NCI-H2081 (cell line): Measurements from ENCODE around the gene FUT3.
"Not testable (repeated sequence)": the region's sequence is repeated elsewhere in the genome, so short reads cannot be mapped to it uniquely, and the experiment has no call there.

Experiments used
- DNase-seq, 2 experiments: peaks; one replicate each; lab custom pipeline; 2025; lab: John Stamatoyannopoulos, UW

FUT3 gene

DNA sequence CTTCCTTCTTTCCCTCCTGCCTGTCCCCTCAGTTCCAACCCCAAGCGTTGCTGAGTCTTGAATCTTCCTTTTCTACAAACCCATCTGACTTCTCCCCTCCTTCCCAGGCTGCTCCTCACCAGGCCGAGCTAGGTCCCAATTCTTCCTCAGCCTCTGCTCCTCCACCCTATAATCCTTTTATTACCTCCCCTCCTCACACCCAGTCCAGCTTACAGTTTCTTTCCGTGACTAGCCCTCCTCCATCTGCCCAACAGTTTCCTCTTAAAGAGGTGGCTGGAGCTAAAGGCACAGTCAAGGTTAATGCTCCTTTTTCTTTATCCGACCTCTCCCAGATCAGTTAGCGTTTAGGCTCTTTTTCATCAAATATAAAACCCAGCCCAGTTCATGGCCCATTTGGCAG is 2.6 kb downstream of the FUT3 start:
- not testable (repeated sequence) for DNase-seq

DNA sequence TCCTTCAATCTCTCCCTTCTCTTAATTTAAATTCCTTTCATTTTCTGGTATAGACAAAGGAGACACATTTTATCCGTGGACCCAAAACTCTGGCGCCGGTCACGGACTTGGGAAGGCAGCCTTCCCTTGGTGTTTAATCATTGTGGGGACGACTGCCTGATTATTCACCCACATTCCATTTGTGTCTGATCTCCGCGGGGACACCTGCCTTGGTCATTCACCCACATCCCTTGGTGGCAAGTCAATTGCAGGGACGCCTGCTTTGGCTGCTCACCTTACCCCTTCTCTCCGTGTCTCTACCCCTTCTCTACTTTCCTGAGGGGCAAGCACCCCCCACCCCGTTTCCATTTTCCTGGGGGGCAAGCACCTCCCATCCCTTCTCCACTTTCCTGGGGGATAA is 3.4 kb downstream of the FUT3 start:
- DNase-seq = not testable (repeated sequence)

DNA sequence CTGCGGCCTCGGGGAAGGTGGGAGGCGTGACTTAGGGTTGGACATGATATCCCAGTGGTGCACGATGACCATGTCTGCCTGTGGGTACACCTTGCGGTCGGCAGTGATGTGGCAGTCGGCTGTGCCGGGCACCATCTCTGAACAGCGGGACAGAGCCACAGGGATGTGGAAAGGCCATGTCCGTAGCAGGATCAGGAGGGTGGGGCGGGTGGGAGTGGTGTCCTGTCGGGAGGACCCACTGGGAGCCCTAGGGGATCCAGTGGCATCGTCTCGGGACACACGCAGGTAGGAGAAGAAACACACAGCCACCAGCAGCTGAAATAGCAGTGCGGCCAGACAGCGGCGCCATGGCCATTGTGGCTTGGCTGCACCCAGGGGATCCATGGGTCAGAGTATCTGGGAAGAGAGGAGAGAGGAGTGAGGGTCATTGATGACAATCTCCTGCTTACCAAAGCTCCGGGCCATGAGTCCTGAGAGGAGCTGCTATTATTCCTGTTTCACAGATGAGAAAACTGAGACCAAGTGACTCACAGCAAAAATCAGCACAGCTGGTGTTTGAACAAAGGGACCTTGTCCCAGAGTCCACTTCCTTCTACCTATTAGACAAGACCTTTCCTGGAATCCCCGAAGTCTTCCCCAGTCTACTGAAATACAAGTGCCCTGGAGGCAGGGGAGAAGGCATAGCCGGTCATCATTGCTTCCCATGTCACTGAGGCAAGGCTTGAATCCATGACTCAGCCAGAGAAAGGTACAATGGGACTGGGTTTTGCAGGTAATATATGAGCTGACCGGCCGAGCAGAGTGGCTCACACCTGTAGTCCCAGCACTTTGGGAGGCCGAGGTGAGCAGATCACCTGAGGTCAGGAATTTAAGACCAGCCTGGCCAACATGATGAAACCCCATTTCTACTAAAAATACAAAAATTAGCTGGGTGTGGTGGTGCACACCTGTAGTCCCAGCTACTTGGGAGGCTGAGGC is 6.5 kb downstream of the FUT3 start:
- no peak for DNase-seq

DNA sequence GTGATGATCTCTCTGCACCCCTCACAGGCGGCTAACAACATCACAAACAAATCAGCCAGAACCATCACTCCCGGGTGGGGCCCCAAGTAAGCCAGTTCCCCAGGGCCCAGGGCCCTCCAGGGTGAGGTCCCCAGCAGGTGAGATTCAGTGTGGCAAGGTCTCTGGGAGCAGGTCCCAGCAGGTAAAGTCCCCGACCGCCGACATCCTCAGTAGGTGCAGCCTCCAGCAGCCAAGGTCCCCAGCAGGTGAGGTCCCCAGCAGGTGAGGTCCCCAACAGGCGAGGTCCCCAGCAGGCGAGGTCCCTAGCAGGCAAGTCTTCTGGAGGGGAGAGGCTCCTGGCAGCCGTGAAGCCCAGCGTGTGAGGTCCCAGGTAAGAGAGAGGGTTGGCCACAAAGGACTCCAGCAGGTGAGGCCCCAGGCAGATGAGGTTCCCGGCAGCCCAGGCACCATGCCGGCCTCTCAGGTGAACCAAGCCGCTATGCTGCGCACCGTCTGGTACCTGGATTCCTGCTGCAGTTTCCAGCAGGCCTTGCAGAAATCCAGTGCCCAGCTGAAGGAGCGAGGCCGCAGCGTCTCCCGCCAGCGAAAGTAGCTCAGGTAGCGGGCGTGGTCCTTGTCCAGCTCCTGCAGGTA is 7.8 kb downstream of the FUT3 start:
- DNase-seq = no peak

DNA sequence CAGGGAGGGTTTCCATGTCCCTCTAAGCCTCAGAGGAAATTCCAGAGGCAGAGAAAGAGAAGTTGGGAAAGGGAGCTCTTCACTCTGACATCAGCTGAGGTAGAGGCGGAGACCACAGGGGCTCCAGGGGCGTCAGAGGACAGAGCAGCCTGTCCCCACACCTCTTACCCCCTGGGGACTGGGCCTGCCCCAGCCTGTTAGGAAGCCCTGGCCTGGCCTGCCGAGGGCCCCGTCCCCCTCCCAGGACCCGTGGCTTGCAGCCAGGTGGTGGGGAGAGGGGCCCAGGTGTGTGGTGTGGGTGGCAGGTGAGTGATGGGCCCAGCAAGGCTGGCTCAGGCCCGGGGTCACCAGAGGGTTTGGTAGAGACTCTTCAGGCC is 9.5 kb downstream of the FUT3 start:
- DNase-seq = not testable (repeated sequence)

DNA sequence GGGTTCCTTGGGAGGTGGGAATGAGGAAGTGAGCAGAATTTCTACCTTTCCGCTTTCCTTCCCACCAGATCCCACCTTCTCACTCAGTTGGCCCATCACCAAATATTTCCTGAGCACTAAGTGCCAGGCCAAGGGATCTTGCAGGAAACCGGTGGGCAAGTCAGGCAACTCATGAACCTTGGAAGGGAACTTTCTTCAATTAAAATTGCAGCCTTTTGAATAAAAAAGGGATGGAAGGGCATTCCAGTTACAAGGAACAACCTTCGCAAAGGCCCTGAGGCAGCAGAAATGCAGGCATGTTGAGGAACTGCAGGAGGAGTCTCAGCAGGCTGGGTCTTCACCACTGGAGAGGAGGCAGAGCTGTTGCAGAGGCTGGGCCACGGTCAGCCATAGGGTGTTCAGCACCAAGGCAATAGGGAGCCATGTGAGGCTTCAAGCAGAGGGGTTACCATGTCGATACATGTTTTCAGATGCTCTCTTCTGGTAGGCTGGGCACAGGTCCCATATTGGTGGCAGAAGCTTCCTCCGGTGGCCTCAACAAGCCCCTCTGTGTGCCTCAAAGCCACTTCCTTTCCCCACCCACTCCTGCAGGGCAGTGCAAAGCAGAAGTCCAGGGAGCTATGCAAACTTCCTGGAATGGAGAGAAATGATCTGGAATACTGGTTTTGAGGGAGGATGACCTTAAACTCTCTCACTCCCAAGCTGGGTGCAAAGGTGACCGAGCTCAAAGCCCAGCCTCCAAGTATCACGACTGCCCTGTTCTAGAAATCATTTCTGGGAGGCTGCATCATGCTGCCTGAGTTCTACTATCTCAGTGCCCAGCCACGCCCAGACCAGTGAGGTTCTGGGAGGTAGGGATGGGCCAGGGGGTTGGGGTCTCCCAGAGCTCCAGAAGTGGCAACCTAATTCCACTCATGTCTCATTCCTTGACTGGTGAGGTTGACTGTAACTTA is 11.9 kb downstream of the FUT3 start, which contains the start of gene FUT6:
FUT6 (minus strand) TSS at position 638 of the 953 bp plus-strand sequence. CDS start 7,135 bp downstream, outside the sequence.
- no peak for DNase-seq

DNA sequence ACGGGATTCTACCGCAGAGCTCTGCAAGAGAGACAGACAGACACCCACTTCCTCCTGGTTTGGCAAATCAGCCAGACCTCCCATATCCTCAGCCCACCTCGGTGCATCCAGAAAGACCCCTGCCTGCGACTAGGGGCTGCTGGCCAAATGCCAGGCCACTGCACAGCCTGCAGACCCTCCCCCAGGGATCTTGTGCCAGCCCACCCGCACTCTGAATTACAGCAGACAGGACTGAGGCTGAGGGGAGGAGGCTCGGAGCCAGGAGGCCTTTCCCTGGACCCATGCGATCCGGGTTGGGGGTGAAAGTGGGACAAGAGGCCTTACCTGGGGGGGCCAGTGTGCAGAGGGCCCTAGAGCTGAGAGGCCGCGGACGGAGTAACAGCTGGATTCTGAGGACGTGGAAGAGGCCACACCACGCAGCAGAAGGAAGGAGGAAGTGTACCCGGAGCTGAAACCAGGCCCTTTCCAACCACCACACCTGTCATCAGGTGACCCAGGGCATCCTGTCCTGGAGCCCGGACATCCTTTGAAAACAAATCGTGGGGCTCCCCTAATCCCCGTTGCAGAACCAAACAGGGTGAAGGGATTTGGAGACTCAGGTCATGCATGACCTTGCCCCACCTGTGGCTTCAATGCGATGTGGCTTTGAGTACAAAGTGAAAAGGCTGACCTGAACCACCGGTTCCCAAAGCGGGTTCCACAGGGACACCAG is 12.7 kb downstream of the FUT3 start:
- DNase-seq = no peak

DNA sequence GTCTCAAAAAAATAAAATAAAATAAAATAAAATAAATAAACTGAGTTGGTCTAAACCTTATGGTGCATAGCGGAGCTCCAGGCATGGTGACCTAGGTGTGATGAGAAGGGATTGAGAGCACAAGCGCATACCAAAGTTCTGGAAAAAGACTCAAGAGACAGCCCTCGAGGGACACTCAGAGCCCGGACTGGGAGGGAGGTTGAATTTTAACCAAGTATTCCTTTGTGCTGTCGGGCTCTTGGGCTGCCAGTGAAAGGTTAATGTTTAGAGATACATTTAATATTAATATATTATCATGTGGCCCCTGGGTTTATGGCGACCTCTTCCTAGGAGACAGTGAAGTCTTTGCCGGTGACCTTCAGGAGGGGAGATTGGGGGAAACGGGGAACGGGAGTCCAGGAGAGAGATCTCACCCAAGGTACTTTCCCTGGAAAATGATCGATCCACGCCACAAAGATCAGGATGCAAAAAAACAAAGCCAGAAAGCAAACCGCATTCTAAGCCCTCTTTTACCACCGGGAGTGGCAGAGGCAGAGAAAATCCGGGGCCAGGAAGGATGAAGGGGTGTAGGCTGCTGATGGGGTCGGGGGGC is 13.4 kb downstream of the FUT3 start:
- no peak for DNase-seq

DNA sequence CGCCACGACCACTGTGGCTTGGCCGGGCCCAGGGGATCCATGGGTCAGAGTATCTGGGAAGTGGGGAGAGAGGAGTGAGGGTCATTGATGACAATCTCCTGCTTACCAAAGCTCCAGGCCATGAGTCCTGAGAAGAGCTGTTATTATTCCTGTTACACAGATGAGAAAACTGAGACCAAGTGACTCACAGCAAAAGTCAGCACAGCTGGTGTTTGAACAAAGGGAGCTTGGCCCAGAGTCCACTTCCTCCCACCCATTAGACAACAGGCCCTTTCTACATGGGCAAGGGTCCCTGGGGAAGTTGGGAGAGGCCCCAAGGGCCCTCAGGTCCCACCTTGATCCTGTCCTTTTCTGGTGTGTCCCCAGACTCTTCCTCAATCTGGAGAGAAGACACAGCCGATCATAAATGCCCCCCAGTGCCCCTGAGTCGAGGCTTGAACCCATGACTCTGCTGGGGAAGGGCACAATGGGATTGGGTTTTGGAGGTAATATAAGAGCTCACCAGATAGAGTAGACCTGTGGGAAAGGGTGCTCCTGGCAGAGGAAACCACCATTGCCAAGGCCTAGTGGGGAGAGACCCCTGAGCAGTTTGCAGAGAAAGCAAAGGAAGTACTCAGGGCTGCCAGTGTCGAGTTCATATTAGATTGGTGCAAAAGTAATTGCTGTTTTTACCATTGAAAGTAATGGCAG is 18.6 kb downstream of the FUT3 start:
- no peak for DNase-seq

DNA sequence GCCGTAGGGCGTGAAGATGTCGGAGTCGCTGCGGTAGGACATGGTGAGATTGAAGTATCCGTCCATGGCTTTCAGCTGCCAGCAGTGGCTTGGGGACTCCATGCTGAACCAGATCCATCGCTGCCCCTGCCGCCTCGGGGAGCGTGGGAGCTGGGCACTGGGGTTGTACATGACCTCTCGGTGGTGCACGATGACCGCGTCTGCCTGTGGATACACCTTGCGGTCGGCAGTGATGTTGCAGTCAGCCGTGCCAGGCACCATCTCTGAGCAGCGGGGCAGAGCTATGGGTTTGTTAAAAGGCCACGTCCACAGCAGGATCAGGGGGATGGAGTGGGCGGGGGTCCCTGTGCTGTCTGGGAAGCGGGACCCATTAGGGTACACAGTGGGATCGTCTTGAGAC is 19.2 kb downstream of the FUT3 start:
- DNase-seq = no peak

DNA sequence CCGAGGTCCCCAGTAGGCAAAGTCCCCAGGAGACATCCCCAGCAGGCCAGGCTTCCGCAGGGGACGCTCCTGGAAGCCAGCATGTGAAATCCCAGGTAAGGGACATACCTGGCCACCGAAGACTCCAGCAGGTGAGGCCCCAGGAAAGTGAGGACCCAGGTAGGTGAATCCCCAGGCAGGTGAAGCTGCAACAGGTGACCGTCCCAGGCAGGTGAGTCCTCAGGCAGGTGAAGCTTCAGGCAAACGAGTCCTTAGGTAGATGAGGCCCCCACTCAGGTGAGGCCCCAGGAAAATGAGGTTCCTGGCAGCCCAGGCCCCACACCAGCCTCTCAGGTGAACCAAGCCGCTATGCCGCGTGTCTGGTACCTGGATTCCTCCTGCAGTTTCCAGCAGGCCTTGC is 20.1 kb downstream of the FUT3 start:
- no peak for DNase-seq

DNA sequence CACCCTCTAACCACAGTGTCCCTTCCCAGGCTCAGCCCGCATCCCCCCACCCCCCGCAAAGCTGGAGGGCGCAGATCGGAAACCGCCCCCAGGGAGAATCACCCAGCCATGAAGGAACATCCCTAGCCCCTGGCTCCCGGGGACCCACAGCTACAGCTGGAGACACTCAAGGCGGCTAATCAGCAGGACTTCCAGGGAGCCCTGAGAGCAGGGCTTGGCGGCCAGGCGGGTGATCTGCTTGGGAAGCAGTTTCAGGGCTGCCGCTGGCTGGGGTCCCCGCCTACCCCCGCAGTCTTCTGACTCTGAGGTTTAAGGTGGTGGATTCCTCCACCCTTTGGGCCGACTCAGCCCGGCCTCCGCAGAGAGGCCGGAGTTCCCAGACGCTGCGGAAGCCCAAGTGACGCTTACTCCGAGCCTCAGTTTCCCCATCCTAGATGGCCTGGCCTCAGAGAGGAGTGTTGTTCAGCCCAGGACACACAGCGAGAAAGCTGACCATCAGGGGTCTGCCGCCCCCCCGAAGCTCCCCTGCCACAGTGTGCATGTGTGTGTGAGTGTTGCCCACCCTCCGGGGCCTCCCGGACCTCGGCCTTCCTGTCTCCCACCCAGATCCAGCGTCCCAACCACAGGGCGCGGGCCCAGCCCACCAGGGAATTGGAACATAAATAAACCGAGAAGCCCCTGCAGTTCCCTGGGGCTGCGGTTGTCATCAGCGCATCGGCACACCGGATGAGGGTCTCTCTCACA is 21.5 kb downstream of the FUT3 start:
- DNase-seq = no peak

DNA sequence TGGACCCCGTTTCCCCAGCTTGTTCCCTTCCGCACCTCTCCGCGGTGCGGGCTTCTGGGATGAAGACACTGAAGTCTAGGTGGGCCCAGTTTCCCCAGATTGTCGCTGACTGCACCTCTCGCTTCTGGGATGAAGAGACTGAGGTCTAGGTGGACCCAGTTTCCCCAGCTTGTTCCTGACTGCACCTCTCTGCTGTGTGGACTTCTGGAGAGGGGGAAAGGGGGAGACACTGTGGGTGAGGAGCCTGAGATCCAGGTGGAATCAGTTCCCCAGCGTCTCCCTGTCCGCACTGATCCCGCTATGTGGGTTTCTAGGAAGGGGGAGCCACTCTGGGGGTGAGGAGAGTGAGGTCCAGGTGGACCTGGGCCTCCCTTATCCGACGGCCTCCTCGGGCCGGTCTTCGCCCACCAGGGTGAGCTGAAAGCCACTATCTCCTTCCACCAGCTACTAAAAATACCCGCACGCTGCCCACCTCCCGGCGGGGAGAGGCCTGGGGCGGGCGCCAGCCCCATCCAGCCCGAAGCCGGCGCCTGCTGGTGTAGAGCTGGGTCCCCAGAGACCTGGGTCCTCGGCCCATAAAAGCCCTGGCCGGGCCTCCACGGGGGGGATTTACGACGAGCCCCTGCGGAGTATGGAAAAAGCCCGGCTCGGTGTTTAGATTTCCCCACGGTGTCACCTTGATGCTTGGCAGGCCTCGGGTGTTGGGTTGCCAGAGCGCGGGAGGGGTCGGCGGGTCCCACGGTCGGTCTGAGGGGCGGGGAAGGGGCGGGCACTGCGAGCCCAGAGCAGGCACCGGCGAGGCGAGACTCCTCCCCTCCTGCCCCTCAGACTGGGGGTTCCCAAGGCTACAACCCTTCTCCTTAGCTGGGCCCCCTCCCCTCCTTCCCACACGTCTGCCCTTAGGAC is 22.3 kb downstream of the FUT3 start:
- DNase-seq = peak; percentile 74 to 76

DNA sequence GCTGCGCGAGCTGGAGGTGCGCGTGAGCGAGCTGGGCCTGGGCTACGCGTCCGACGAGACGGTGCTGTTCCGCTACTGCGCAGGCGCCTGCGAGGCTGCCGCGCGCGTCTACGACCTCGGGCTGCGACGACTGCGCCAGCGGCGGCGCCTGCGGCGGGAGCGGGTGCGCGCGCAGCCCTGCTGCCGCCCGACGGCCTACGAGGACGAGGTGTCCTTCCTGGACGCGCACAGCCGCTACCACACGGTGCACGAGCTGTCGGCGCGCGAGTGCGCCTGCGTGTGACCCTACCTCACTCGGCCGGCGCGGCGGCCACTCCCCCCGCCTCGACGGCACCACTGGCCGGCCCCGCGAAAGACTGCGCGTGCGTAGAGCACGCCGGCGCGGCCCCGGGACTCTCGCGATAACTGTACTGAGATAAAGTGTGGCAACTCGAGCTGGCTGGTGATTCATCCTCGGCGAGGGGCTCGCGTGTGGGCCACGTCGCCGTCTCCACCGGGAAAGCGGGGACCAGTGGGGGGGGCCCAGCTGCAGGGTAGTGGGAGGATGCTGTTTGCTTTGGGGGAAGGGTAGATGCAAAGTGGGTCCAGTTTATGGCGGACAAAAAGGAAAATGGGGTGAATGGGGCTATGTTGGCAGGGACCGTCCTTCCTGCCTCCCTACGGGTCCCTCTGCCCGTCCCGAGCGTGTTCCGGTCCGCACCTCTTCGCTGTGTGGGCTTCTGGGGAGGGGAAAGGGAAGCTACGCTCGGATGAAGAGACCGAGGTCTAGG is 23.2 kb downstream of the FUT3 start:
- DNase-seq = peak; percentile 94 to 97

DNA sequence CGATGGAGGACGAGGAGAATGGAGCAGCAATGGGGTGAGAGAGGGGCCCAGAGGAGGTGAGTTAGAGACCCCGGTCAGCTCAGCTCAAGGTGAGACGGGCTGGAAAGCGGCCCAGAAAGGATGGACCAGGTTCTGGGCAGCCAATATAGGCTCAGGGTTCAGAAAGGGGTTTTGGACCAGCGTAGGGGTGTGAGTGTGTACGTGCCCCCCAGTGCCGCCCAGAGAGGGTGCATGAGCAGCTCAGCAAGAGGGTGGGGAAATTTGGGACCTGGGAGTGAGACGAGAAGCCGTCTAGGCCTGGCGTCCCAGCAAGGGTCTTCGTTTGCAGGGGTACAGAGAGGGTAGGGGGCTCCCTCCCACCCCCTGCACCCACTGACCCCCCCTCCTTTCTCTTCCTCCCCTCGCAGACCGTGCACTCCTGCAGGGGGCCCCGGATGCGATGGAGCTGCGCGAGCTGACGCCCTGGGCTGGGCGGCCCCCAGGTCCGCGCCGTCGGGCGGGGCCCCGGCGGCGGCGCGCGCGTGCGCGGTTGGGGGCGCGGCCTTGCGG is 23.8 kb downstream of the FUT3 start:
- DNase-seq = no peak

DNA sequence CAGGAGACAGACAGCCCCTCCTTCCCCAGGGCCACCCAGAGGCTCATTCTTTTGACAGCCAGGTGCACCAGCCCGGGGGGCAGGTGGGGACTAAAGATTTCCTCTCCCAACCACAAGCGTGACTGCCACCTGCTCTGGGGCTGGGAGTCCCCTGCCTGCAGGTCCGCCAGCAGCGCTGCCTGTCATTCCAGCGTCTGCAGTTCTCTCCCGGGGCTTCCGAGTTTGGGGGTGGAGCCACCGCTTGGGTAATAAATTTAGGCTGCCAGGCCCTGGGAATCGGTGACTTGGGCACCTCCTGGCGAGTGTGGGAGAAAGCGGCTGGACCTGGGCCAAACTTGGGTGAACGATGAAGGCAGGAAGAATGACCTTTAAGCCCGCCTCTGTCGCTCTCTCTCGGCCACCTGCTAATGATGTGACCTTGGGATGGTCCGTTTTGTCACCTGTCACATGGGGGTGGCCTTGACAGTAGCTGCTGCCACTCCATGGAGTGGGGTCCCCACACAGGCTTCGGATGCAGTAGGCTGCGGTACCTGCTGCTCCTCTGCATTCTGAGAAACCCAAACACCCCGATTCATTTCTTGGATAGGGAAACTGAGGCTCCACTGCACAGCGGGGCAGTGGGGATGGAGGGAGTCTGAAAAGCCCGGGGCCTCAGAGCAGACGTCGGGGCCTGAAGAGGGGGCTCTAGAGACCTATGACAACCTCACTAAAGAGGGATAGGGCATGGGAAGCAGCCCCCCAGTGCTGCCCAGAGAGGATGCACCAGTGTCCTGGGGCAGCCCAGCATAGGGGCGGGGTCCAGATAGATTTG is 24.5 kb downstream of the FUT3 start:
- DNase-seq = peak; percentile 83 to 94

DNA sequence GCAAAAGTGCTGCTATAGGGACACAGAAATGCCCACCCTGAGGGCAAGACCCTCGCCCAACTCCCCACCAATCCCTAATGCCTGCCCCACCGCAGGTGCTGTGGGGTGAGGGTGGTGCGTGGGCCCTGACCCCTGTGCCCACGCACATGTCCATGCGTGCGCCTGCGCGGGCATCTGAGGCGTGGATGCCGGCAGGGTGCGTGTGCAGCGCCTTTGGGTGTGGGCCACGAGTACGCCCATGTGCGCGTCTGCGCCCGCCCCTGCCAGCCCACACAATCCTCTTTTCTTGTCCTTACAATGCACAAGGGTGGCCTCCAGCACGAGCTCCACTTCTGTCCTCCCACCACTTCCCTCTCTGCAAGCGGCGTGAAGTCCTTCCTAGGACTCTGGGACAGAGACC is 26.1 kb downstream of the FUT3 start:
- no peak for DNase-seq
